Ramos (cell line): ENCODE results near the gene SPATA18.
"Not testable (repeated sequence)": the region's sequence is repeated elsewhere in the genome, so short reads cannot be mapped to it uniquely, and the experiment has no call there.

Experiments used
- in situ Hi-C: fragments of 300-500 bp; cut with MboI; formaldehyde crosslinking; loops from one replicate; pipeline ENCODE4 v1.14.3; 2022; ENCODE audit warnings: low sequenced_read_pairs; ENCODE audit not compliant: unreplicated experiment

The SPATA18 gene

DNA sequence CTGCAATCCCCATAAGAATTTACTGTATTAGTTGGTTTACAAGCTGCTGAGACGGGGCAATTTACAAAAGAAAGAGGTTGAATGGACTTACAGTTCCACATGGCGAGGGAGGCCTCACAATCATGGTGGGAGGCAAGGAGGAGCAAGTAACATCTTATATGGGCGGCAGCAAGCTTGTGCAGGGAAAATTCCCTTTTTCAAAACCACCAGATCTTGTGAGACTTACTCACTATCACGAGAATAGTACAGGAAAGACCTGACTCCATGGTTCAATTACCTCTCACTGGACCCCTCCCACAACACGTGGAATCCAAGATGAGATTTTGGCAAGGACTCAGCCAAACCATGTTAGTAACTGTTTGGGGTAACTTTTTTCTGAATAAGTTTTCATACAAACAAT lies 1.8 kb upstream of the SPATA18 start:
- in situ Hi-C loops, result no loop called here

DNA sequence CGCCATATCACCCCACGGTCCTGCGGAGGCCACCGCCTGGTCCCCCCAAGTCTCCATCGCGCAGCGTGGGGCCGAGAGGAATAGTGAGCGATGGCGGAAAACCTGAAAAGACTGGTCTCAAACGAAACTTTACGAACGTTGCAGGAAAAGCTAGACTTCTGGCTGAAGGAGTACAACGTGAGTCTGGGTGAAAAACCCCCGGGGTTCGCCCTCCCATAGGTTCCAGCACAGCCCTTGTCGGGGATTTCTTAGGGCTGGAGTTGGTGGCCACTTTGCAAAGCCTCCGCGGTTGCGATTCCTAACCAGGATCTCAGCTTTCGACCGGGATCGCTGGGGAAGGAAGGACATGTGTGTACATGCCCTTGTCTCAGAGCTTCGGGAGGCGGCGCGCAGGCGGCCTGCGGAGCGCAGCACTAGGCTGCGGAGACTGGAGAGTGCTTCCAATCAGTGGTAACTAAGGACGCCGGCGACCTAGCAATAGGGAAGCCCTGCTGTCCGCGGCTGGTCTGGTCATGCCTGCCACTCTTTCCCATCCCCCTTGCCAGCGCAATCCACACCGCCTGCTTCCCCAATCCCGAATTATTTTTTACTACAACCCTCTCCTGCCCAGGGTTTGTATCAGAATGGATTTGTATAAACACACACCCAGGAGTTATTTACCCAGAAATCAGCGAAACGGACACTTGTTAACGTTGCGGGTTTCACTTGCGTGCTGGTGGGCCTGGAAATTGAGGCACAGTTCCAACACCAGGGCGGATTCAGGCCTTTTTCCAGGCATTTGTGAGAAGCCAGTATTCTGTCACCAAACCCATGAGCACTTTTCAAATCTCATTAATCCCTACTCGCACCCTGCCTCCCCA lies 741 bp downstream of the SPATA18 start:
- in situ Hi-C loops, result no loop called here

DNA sequence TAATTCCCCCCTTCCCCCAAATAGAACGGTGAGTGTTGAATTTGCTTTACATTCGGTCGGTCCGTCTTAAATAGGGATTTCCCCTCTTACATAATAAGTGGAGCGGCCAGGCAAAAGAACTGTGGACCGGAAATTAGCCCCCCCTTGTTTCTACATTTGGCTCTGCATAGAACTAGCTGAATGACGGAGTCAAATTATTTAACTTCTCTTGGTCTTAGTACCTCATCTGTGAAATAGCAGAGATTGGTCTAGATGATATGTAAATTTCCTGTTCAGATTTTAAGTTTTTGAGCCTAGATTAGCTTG lies 1.3 kb downstream of the SPATA18 start:
- in situ Hi-C loops, result no loop called here

DNA sequence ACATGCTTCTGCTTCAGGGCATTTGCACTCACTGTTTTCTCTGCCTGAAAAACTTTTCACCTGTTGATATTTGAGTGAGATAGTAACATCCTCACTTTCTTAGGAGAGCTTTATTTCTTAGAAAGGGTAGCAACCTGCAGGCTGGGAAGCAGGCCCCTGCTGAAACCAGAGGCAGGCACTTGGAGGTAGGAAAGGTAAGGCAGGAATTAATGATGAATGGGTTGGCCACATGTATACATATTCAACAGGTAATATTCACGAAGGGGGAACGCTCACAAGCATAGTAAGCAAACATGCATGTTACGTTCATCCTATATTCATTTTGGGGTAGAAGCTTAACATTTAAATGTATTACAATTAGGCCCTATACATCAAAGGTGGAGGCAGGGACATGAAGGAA lies 3.1 kb downstream of the SPATA18 start:
- in situ Hi-C loops, result no loop called here

DNA sequence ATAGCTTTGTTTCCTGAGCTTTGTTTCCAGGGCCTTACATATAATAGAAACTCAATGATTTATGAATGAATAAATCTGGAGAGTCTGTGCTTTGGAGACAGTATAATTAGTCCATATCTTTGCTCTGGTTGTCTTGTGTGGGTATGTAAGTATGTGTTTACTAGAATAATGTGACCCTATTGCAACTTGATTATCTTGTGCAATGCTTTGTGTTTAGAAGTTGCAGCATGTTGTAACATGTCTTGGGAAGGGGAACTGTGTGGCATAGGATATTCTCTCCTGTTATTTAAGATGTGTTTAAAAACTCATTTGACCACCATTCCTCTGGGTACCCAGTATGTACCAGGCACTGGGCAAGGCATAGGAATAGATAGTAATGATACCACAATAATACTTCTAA lies 6.1 kb downstream of the SPATA18 start:
- in situ Hi-C loops, result no loop called here

DNA sequence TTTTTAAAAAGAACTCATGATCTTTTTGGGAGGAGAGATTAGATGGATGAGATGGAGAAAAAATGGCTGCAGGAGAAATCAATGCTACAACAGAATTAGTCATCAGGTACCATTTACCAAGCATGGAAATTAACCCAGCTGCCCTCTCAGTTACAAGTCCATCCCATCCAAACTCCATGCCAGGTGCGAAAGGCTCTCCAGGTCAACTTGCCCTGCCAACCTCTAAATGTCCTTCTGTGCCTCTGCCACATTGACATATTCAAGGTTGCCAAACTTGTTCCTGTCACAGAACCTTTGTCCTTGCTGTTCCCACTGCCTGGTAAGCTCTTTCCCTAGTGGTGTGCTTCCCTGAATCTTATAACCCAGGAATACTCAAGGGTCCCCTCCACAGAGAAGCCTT lies 7.2 kb downstream of the SPATA18 start:
- in situ Hi-C loops, result no loop called here

DNA sequence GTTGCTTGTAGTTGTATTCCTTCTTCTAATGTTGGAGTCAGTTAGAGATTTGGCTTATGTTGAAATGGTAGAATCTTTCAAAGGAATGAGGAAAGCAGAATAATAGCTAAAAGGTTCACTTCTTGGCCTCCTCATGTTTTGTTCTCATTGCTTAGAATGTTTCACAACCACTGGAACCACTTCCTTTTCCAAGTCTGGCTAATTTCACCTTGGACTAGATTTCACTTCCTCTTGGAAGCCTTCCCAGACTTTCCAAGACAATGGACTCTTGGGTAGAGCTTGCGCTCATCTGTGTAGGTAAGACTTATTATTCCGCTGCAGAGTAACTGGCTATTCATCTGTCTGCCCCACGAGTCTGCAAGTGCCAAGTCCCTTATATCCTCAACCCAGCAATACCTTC lies 8.3 kb downstream of the SPATA18 start:
- in situ Hi-C loops, result no loop called here

DNA sequence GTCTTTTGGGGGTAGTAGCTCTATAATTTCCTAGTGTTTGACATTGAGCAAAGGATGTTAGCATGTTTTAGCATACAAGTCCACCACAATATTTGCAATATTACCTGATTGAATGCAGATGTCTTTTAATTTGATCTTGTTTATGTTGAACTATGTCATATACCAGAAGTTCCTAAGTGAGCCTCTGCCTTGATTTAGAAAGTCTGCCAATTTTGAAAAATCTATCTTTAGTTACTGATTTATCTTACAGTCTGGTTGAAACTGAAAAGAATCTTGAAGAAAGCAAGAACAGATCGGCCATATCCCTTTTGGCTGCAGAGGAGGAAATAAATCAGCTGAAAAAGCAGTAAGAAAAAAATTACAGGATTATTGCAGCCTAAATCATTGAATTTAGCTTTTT lies 18.5 kb downstream of the SPATA18 start:
- in situ Hi-C loops, result no loop called here

DNA sequence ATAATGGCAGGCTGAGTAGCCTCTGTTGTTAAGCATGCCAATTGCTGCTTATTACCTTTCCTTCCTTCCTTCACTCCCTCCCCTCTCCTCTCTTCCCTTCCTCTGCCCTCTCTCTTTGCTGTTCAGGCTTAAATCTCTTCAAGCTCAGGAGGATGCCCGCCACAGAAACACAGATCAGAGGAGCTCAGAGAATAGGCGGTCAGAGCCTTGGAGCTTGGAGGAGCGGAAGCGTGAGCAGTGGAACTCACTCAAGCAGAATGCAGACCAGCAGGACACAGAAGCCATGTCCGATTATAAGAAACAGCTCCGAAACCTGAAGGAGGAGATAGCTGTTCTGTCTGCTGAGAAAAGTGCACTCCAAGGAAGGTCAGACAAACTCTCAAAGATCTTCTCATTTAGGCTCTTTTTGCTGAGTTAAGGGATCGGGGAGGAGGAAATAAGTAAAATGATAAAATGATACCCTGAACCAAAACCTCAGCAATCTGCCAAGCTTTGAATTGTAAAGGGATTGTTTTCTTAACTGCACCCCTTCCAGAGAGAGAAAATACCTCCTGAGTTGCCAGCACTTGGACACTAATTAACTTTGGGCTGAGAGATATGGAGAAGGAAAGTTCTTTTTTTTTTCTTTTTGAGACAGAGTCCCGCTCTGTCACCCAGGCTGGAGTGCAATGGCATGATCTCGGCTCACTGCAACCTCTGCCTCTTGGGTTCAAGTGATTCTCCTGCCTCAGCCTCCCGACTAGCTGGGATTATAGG lies 20.9 kb downstream of the SPATA18 start:
- in situ Hi-C loops, result no loop called here

DNA sequence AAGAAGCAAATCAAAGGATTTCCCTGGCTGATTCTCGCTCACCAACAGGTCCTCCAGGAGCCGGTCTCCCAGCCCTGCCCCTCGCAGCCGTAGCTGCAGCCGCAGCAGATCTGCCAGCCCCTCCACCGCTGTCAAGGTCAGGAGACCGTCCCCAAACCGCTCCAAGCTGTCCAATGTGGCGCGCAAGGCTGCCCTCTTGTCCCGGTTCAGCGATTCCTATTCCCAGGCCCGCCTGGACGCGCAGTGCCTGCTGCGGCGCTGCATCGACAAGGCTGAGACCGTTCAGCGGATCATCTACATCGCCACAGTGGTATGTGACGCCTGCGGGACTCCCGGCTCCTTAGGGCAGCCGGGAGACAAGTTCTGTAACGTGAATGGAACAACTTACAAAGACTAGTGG lies 25.6 kb downstream of the SPATA18 start:
- in situ Hi-C loops, result no loop called here

DNA sequence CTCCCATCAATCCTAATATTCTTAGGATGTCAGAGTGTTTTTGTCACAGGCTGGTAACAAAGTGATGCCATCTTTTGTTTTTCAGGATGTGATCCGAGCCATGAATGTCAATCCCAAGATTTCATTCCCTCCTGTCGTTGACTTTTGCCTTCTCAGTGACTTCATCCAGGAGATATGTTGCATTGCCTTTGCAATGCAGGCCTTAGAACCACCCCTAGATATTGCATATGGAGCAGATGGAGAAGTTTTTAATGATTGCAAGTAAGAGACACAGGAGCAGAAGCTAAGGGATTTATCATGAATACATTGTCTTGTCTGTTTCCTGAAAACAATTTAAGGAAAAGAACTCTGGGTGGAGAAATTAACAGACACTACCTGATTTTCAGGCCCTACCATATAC lies 28.6 kb downstream of the SPATA18 start:
- in situ Hi-C loops, result no loop called here

DNA sequence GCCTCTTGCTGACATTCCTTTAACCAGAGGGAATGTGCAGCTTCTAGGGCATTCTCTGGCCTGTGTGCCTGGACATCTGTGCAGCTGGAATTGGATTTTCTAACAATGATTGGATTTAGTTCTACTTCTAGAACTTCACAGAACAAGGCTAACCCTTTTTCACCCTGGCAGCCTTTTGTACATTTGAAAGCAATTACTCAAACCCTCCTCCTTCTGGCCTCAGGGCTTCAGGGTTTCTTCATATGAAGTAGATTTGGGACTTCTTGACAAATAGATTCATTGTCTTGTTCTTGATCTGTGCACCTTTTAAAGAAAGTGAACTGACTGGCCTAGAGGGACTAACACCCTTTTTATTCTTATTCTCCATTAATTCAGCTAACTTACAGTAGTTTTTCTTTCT lies 30.1 kb downstream of the SPATA18 start:
- in situ Hi-C loops, result no loop called here

DNA sequence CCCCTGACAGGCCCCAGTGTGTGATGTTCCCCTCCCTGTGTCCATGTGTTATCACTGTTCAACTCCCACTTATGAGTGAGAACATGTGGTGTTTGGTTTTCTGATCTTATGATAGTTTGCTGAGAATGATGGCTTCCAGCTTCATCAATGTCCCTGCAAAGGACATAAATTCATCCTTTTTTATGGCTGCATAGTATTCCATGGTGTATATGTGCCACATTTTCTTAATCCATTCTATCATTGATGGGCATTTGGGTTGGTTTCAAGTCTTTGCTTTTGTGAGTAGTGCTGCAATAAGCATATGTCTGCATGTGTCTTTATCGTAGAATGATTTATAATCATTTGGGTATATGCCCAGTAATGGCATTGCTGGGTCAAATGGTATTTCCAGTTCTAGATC lies 35.3 kb downstream of the SPATA18 start:
- in situ Hi-C loops, result not testable (repeated sequence)

DNA sequence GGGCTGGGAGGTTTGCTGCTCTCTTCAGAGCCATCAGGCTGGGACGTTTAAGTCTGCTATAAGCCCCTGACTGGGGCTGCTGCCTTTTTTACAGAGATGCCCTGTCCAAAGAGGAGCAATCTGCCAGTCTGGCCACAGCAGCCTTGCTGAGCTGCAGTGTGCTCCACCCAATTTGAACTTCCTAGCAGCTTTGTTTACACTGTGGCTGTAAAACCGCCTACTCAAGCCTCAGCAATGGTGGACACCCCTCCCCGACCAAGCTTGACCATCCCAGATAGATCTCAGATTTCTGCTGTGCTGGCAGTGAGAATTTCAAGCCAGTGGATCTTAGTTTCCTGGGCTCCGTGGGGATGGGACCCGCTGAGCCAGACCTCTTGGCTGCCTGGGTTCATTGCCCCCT lies 40.7 kb downstream of the SPATA18 start:
- in situ Hi-C loops, result no loop called here

DNA sequence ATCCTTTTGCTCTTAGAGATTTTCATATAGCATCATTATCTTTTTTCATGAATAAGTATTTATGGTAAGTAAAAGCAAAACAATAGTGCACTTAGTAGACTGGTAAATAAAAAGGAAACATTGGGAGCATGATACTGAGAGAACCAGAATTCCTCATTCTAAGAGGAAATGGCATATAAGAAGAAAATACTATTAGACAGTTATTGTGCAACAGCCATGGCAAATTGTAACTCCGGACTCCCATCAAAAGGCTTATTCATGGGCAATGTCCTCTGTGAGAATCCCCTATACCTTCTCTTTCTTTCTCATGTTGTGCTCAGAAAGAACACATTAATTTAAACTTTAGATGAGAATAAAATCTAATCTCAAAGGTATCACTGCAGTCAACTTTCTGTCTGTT lies 42.4 kb downstream of the SPATA18 start:
- in situ Hi-C loops, result no loop called here

DNA sequence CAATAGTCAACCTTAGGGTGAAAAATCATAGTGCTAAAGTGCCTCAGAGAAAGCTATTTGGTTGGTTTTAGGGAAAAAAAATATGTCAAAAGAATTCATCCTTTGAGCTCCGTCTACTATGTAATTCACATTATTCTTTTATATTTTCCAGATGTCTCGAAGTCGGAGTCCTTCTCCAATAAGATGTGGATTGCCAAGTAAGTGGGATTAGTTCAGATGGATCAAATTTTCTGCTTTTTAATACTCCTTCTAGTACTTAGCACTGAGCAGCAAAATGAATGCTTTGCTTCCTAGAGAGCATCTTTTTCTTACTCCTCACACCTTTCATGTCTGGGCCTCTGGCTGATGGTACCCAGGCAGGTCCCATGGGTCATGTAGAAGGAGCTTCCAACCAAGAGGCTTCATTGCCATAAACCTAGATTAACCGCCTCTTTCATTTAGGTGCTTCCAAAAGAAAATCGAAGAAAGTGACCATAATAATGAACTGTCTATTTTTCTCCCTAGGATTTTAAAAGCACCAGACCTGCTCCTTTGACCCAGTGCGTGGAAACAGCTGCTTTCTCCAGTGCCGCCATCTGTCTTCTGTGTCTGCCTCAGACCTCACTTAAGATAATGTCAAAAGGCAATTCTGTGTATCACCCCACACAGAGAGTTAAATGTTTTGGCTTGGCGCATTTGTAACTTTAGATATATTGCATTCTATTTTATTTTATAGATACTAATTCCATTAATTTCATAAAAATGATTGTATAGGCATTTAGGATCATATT lies 43.5 kb downstream of the SPATA18 start:
- in situ Hi-C loops, result no loop called here

DNA sequence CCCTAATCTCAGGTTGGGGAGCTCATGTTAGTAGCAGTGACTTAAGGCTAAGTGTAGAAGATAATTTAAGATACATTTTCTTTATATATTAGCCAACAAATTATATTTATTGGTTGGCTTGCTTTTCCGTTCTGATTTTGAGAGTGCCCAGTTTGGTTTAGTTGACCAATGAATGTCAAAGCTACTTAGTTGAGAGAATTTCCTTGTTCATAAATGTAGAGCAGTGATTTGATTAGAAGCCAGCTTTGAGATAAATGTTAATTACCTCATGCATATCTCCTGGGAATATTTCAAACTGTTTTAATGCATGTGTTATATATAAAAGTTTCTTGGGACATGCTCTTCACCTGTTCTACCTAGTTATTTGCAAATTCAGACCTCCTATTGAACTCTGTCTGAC lies 44.3 kb downstream of the SPATA18 start:
- in situ Hi-C loops, result no loop called here

DNA sequence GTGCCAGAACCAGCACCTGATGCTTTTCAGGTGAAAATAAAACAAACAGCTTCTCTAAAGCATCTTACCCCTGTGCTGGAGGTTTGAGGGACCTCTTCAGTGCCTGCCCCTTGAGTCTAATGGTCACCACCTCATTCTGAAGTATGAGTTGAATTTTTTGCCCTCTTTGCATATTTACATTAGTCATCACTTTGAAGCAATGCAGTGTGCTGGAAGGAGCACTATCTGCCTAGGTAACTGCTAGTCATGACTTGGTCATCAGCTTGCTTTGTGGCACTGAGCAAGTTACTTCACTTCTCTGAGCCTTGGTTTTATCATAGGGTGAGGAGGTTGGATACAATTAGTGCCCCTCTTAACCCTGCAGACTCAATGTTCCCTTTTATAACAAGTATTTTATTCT lies 44.9 kb downstream of the SPATA18 start:
- in situ Hi-C loops, result no loop called here

DNA sequence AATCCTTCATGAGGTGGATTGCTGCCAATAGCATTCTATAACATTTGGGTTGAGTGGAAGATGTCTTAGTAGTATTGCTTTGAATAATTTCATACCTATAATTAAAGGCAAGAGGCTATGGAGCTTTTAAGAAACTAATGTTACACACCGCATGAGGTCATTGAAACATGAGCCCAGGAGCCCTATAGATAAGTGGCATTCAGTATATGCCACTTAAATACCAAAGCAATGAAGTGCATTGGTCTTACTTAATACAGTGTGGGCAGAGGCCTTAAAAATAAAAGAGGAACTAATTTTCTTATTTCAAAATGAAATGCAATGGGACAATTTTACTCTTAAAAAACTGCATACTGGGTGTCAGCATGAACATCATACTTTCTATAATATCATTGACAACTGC lies 47.5 kb downstream of the SPATA18 start:
- in situ Hi-C loops, result no loop called here

DNA sequence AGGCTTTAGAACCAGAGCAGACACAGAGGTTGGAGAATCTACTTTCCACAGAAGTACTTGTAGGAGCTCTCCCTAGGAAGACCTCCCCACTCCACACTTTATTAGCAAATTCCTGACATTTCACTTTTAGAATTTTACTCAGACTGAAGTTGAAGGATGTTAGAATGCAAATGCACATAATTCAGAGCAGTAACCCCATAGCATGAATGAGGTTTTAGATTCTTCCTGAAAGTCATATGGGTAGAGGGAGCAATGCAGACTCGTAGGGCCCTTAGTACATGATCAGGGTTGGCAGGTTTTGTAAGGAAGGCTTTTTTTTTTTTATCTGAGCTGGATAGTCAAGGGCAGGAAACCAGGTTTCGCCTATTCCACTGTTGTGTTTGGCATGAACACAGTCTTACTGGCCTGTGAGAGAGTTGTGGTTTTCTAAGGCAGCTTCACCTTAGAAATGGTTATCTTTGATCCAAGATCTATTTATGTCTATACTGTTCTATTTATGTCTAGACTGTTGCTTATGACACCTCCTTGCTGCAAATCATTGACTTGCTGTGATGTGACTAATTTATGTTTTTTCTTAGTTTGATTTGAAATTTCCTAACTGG lies 48.9 kb downstream of the SPATA18 start:
- in situ Hi-C loops, result no loop called here

DNA sequence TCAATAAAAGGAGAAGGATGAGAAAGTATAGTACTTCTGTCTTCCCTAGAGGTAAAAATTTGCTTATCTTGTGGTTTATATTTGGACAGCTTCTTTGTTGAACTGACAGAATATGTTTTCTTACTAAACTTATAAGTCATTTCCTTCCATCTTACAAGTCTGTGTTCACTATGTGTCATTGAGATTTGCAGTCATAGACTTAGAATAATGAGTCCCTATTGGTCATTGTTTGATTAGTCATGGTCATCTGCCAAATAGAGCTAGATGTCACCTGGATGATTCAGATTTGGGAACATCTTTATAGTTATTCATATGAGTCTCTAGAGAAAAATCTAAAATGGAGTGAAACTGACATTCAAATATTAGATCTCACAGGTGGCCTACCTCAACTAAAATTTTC lies 51.5 kb downstream of the SPATA18 start:
- in situ Hi-C loops, result no loop called here
